ENCODE data around the gene ABCB6. TPM values are rescaled to one million over a fixed set of nuclear protein-coding genes. Genes with fewer than 3 reads are reported as not detected.
A peak's percentile ranks its signal among the peaks of the same experiment; 100 is the strongest.

The ABCB6 gene
- total RNA-seq, 1 experiment from 2014 or later: 50.7 TPM

- in situ Hi-C loops (cut with HindIII; ENCODE audit: low pct_unique_long_range_greater_than_20kb, low sequenced_read_pairs): no loop called here
- no peak for DNase-seq (ENCODE audit: low read depth, low spot score)
Measured at GRCh38 chr2:219247678-219248642, 29.2 kb upstream of the ABCB6 start.

GRCh38 chr2:219246559-219246958 lies 27.8 kb upstream of the ABCB6 start:
- DNase-seq (ENCODE audit: low read depth, low spot score): no peak
- in situ Hi-C loops (cut with HindIII; ENCODE audit: low pct_unique_long_range_greater_than_20kb, low sequenced_read_pairs): no loop called here

GRCh38 chr2:219245899-219246230 lies 27.1 kb upstream of the ABCB6 start:
- in situ Hi-C loops (cut with HindIII; ENCODE audit: low pct_unique_long_range_greater_than_20kb, low sequenced_read_pairs): no loop called here
- DNase-seq (ENCODE audit: low read depth, low spot score): no peak

- in situ Hi-C loops (cut with HindIII; ENCODE audit: low pct_unique_long_range_greater_than_20kb, low sequenced_read_pairs): no loop called here
- peak; percentile 89 for DNase-seq (ENCODE audit: low read depth, low spot score)
Measured at GRCh38 chr2:219245148-219245898, 26.6 kb upstream of the ABCB6 start, which contains the start of the genes GLB1L and STK16. Gene GLB1L, minus strand, starts transcription at chr2:219245444. Its CDS starts 1,871 bp downstream, at chr2:219243573. Gene STK16, plus strand, starts transcription at chr2:219245479. Its CDS starts 521 bp downstream, at chr2:219246000.

GRCh38 chr2:219244789-219245147 lies 26.0 kb upstream of the ABCB6 start:
- in situ Hi-C loops (cut with HindIII; ENCODE audit: low pct_unique_long_range_greater_than_20kb, low sequenced_read_pairs): no loop called here
- DNase-seq (ENCODE audit: low read depth, low spot score): no peak

GRCh38 chr2:219243291-219243761 lies 24.6 kb upstream of the ABCB6 start:
- in situ Hi-C loops (cut with HindIII; ENCODE audit: low pct_unique_long_range_greater_than_20kb, low sequenced_read_pairs): no loop called here
- DNase-seq (ENCODE audit: low read depth, low spot score): no peak

GRCh38 chr2:219234331-219234730 lies 15.6 kb upstream of the ABCB6 start:
- in situ Hi-C loops (cut with HindIII; ENCODE audit: low pct_unique_long_range_greater_than_20kb, low sequenced_read_pairs): no loop called here
- DNase-seq (ENCODE audit: low read depth, low spot score): no peak

GRCh38 chr2:219230059-219230540 lies 11.3 kb upstream of the ABCB6 start:
- peak; percentile 14 for DNase-seq (ENCODE audit: low read depth, low spot score)
- in situ Hi-C loops (cut with HindIII; ENCODE audit: low pct_unique_long_range_greater_than_20kb, low sequenced_read_pairs): no loop called here

GRCh38 chr2:219229305-219230058 lies 10.7 kb upstream of the ABCB6 start, which contains the start of the genes ANKZF1 and ATG9A:
Gene ANKZF1, plus strand, starts transcription at chr2:219229806. Its CDS starts 452 bp downstream, at chr2:219230258.
Gene ATG9A, minus strand, starts transcription at chr2:219229636. Its CDS starts 1,612 bp downstream, at chr2:219228024.
- peak; percentile 99 for DNase-seq (ENCODE audit: low read depth, low spot score)
- in situ Hi-C loops (cut with HindIII; ENCODE audit: low pct_unique_long_range_greater_than_20kb, low sequenced_read_pairs): no loop called here

- in situ Hi-C loops (cut with HindIII; ENCODE audit: low pct_unique_long_range_greater_than_20kb, low sequenced_read_pairs): no loop called here
- DNase-seq (ENCODE audit: low read depth, low spot score): no peak
Measured at GRCh38 chr2:219228911-219229304, 10.2 kb upstream of the ABCB6 start.

- in situ Hi-C loops (cut with HindIII; ENCODE audit: low pct_unique_long_range_greater_than_20kb, low sequenced_read_pairs): no loop called here
- no peak for DNase-seq (ENCODE audit: low read depth, low spot score)
Measured at GRCh38 chr2:219228041-219228910, 9.5 kb upstream of the ABCB6 start.

GRCh38 chr2:219225350-219225749 lies 6.6 kb upstream of the ABCB6 start:
- in situ Hi-C loops (cut with HindIII; ENCODE audit: low pct_unique_long_range_greater_than_20kb, low sequenced_read_pairs): no loop called here
- DNase-seq (ENCODE audit: low read depth, low spot score): no peak

GRCh38 chr2:219223831-219224610 lies 5.3 kb upstream of the ABCB6 start:
- DNase-seq (ENCODE audit: low read depth, low spot score): no peak
- in situ Hi-C loops (cut with HindIII; ENCODE audit: low pct_unique_long_range_greater_than_20kb, low sequenced_read_pairs): no loop called here

GRCh38 chr2:219221957-219222518 lies 3.3 kb upstream of the ABCB6 start:
- DNase-seq (ENCODE audit: low read depth, low spot score): no peak
- in situ Hi-C loops (cut with HindIII; ENCODE audit: low pct_unique_long_range_greater_than_20kb, low sequenced_read_pairs): no loop called here

- in situ Hi-C loops (cut with HindIII; ENCODE audit: low pct_unique_long_range_greater_than_20kb, low sequenced_read_pairs): no loop called here
- DNase-seq (ENCODE audit: low read depth, low spot score): no peak
Measured at GRCh38 chr2:219220652-219221402, 2.1 kb upstream of the ABCB6 start.
